ENCODE data around the gene PTCD1.

- TF ChIP-seq POLR2A (IDR thresholded peaks at IDR 0.05) (no peak), CTCF (IDR thresholded peaks at IDR 0.05) (no peak)
These were observed 30.7 kb downstream of the PTCD1 start for GRCh38 chr7:99407872-99408378.

Data from lower leg skin (tissue), 3 donors.